ENCODE measurements around the gene FAM184A.

DNA sequence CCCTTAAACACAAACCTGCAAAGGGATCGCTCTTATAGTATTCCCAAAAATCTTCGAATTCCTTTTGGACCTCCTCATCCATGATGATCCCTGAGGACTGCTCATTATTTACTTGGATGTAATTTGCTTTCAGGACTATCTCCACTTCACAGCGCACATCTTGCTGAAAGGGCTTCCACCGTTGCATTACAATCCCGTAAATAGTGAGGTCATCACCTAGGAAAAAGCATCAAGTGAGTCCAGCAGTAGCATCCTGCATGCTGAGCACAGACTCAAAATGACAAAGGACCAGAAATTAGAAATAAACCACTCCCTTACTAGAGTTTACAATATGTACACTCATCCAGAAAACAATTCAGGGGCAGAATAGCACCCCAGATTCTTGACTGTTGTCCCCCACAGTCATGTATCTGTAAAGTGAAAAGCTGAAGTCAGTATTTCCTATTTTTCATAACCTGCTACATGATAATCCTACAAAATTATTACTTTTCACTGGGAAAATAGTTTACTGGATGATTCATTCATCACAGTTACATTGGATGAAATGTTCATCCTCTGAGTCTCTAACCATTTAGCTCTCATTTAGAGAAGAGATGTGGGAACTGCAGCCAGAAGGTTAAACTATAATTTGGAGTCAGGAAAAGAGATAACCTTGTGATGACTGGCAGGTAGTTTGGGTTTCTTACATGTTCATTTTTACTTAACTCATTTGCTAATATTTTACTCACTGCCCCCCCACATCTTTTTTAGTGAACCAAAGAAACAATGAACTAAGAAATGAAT is 160.7 kb downstream of the FAM184A start:
- TF ChIP-seq, protein P1, sequence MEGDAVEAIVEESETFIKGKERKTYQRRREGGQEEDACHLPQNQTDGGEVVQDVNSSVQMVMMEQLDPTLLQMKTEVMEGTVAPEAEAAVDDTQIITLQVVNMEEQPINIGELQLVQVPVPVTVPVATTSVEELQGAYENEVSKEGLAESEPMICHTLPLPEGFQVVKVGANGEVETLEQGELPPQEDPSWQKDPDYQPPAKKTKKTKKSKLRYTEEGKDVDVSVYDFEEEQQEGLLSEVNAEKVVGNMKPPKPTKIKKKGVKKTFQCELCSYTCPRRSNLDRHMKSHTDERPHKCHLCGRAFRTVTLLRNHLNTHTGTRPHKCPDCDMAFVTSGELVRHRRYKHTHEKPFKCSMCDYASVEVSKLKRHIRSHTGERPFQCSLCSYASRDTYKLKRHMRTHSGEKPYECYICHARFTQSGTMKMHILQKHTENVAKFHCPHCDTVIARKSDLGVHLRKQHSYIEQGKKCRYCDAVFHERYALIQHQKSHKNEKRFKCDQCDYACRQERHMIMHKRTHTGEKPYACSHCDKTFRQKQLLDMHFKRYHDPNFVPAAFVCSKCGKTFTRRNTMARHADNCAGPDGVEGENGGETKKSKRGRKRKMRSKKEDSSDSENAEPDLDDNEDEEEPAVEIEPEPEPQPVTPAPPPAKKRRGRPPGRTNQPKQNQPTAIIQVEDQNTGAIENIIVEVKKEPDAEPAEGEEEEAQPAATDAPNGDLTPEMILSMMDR (IDR thresholded peaks at IDR 0.05): no peak
- no peak for TF ChIP-seq POLR2A (IDR thresholded peaks at IDR 0.05)

All from esophagus squamous epithelium (tissue), 4 donors.